Measurements from ENCODE around the gene UGT1A8. TPM values are rescaled to one million over a fixed set of nuclear protein-coding genes. Genes with fewer than 3 reads are reported as not detected.
"Not testable (repeated sequence)": the region's sequence is repeated elsewhere in the genome, so short reads cannot be mapped to it uniquely, and the experiment has no call there.

The UGT1A8 gene
- total RNA-seq = not detected in 2 replicates
- not detected in 2 replicates for polyA plus RNA-seq
- not detected in 2 replicates for polyA plus RNA-seq (2012)
- not detected in 2 replicates for polyA minus RNA-seq (ENCODE audit: low replicate concordance)

DNA sequence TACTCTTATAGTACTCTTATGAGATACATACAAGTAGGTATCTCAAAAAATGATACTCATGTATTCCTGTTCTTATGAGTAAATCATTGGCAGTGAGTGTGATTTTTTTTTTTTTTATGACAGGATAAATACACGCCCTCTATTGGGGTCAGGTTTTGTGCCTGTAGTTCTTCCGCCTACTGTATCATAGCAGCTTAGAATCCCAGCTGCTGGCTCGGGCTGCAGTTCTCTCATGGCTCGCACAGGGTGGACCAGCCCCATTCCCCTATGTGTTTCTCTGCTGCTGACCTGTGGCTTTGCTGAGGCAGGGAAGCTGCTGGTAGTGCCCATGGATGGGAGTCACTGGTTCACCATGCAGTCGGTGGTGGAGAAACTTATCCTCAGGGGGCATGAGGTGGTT is at the start of gene UGT1A8:
UGT1A8 (plus strand) TSS at position 158 of the 400 bp plus-strand sequence; CDS start at position 233, 75 bp downstream.
- H3K36me3 ChIP-seq (ENCODE audit: control insufficient read depth, insufficient read depth, low read length); H3K4me2 ChIP-seq (ENCODE audit: extremely low read depth, insufficient read depth, low read length); DNase-seq (ENCODE audit: low read depth in 2 of 2); H2AFZ ChIP-seq (ENCODE audit: low read length); H4K20me1 ChIP-seq (ENCODE audit: control insufficient read depth, extremely low read depth, insufficient read depth, low read length); H3K27ac ChIP-seq (ENCODE audit: insufficient read depth, low read length); H3K9me3 ChIP-seq (ENCODE audit: control insufficient read depth, insufficient read depth, low read depth, low read length); H3K9ac ChIP-seq (ENCODE audit: insufficient read depth, low read length); H3K79me2 ChIP-seq (ENCODE audit: control insufficient read depth, insufficient read depth, low read length); H3K27me3 ChIP-seq (ENCODE audit: control insufficient read depth, insufficient read depth, low read length); H3K4me1 ChIP-seq (ENCODE audit: control insufficient read depth, extremely low read depth, insufficient read depth, low read length); H3K4me3 ChIP-seq (replicated peaks in 1 of 4; ENCODE audit: control extremely low read depth in 1 of 4, insufficient read depth in 1 of 4, low read depth in 3 of 4, low read length in 4 of 4): not testable (repeated sequence)

DNA sequence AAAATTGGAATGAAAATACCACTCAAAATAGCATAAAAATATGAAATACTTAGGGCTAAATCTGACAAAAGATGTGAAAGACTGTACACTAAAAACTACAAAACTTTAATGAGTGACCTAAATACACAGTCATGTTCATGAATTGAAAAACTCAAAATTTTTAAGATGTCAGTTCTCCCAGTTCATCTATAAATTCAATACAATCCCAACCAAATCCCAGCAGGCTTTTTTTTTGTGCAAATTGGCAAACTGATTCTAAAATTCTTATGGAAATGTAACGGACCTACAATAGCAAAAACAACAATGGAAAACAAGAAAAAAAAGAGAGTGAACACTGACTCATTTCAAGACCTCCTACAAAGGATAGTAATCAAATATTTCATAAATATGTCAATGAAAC is 46.4 kb upstream of the UGT1A8 start:
- Histone ChIP-seq H3K4me3 (replicated peaks in 1 of 4; ENCODE audit: control extremely low read depth in 1 of 4, insufficient read depth in 1 of 4, low read depth in 3 of 4, low read length in 4 of 4) (no peak overlapping the region), H3K27me3 (ENCODE audit: control insufficient read depth, insufficient read depth, low read length) (no peaks in the 10 kb centered on the region), H3K36me3 (ENCODE audit: control insufficient read depth, insufficient read depth, low read length) (no peaks in the 10 kb centered on the region), H3K4me1 (ENCODE audit: control insufficient read depth, extremely low read depth, insufficient read depth, low read length) (no peaks in the 10 kb centered on the region), H3K27ac (ENCODE audit: insufficient read depth, low read length) (no peak overlapping the region), H3K9me3 (ENCODE audit: control insufficient read depth, insufficient read depth, low read depth, low read length) (no peaks in the 10 kb centered on the region), H4K20me1 (ENCODE audit: control insufficient read depth, extremely low read depth, insufficient read depth, low read length) (no peaks in the 10 kb centered on the region), H2AFZ (ENCODE audit: low read length) (no peak overlapping the region), H3K9ac (ENCODE audit: insufficient read depth, low read length) (no peak overlapping the region), H3K79me2 (ENCODE audit: control insufficient read depth, insufficient read depth, low read length) (no peaks in the 10 kb centered on the region), H3K4me2 (ENCODE audit: extremely low read depth, insufficient read depth, low read length) (no peak overlapping the region)
- no peak for TF ChIP-seq EZH2 (IDR thresholded peaks at IDR 0.05; ENCODE audit: low read length, missing control alignments)
- TF ChIP-seq, protein P1, sequence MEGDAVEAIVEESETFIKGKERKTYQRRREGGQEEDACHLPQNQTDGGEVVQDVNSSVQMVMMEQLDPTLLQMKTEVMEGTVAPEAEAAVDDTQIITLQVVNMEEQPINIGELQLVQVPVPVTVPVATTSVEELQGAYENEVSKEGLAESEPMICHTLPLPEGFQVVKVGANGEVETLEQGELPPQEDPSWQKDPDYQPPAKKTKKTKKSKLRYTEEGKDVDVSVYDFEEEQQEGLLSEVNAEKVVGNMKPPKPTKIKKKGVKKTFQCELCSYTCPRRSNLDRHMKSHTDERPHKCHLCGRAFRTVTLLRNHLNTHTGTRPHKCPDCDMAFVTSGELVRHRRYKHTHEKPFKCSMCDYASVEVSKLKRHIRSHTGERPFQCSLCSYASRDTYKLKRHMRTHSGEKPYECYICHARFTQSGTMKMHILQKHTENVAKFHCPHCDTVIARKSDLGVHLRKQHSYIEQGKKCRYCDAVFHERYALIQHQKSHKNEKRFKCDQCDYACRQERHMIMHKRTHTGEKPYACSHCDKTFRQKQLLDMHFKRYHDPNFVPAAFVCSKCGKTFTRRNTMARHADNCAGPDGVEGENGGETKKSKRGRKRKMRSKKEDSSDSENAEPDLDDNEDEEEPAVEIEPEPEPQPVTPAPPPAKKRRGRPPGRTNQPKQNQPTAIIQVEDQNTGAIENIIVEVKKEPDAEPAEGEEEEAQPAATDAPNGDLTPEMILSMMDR (conservative IDR thresholded peaks at IDR 0.05 in 1 of 2, IDR thresholded peaks at IDR 0.05 in 1 of 2; ENCODE audit: low read depth in 1 of 2, low read length in 2 of 2) = no peak
- DNase-seq (ENCODE audit: low read depth in 2 of 2) = no peak

DNA sequence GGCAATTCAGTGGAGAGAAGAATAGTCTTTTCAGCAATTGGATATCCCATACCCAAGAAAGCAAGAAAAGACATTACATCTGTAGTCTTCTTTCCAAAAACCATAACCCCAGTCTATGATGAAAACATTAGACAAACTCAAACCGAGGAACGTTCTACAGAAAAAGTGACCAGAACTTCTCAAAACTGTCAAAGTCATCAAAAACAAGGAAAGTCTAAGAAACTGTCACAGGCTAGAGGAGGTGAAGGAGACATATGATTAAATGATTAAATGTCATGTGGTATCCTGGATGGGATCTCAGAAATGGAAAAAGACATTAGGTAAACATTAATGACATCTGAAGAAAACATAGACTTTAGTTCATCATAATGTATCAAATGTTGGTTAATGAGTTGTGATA is 46.0 kb upstream of the UGT1A8 start:
- no peaks in the 10 kb centered on the region for H3K79me2 ChIP-seq (ENCODE audit: control insufficient read depth, insufficient read depth, low read length)
- no peaks in the 10 kb centered on the region for H3K36me3 ChIP-seq (ENCODE audit: control insufficient read depth, insufficient read depth, low read length)
- H3K4me3 ChIP-seq (replicated peaks in 1 of 4; ENCODE audit: control extremely low read depth in 1 of 4, insufficient read depth in 1 of 4, low read depth in 3 of 4, low read length in 4 of 4) = no peak overlapping the region
- no peaks in the 10 kb centered on the region for H3K9me3 ChIP-seq (ENCODE audit: control insufficient read depth, insufficient read depth, low read depth, low read length)
- no peaks in the 10 kb centered on the region for H4K20me1 ChIP-seq (ENCODE audit: control insufficient read depth, extremely low read depth, insufficient read depth, low read length)
- H3K9ac ChIP-seq (ENCODE audit: insufficient read depth, low read length) = no peak overlapping the region
- H3K4me1 ChIP-seq (ENCODE audit: control insufficient read depth, extremely low read depth, insufficient read depth, low read length) = no peaks in the 10 kb centered on the region
- no peak for TF ChIP-seq EZH2 (IDR thresholded peaks at IDR 0.05; ENCODE audit: low read length, missing control alignments)
- TF ChIP-seq, protein P1 (conservative IDR thresholded peaks at IDR 0.05 in 1 of 2, IDR thresholded peaks at IDR 0.05 in 1 of 2; ENCODE audit: low read depth in 1 of 2, low read length in 2 of 2) = no peak
- H2AFZ ChIP-seq (ENCODE audit: low read length) = no peak overlapping the region
- no peak for DNase-seq (ENCODE audit: low read depth in 2 of 2)
- no peaks in the 10 kb centered on the region for H3K27me3 ChIP-seq (ENCODE audit: control insufficient read depth, insufficient read depth, low read length)
- H3K27ac ChIP-seq (ENCODE audit: insufficient read depth, low read length) = no peak overlapping the region
- no peak overlapping the region for H3K4me2 ChIP-seq (ENCODE audit: extremely low read depth, insufficient read depth, low read length)
